GM19455 (cell line): ENCODE data around the gene LRPPRC.

Experiments
- ATAC-seq: cut with Tn5 transposase; IDR thresholded peaks from one replicate; pipeline ENCODE4 v1.9.1; 2021; ENCODE audit not compliant: unreplicated experiment

Gene LRPPRC

GRCh38 chr2:43872151-43872550 is 123.6 kb downstream of the LRPPRC start:
- ATAC-seq = no peak

DNA sequence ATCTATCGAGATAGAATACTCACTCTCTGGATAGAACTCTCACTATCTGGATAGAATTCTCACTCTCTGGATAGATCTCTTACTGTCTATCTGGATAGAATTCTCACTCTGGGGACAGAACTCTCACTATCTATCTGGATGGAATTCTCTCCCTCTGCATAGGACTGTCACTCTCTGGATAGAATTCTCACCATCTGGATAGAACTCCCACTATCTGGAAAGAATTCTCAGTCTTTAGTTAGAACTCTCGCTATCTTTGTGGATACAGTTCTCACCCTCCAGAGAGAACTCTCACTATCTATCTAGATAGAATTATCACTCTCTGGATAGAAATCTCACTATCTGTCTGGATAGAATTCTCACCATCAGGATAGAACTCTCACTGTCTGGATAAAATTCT is 140.5 kb downstream of the LRPPRC start:
- ATAC-seq = no peak

GRCh38 chr2:43854671-43855070 is 141.1 kb downstream of the LRPPRC start:
- no peak for ATAC-seq

DNA sequence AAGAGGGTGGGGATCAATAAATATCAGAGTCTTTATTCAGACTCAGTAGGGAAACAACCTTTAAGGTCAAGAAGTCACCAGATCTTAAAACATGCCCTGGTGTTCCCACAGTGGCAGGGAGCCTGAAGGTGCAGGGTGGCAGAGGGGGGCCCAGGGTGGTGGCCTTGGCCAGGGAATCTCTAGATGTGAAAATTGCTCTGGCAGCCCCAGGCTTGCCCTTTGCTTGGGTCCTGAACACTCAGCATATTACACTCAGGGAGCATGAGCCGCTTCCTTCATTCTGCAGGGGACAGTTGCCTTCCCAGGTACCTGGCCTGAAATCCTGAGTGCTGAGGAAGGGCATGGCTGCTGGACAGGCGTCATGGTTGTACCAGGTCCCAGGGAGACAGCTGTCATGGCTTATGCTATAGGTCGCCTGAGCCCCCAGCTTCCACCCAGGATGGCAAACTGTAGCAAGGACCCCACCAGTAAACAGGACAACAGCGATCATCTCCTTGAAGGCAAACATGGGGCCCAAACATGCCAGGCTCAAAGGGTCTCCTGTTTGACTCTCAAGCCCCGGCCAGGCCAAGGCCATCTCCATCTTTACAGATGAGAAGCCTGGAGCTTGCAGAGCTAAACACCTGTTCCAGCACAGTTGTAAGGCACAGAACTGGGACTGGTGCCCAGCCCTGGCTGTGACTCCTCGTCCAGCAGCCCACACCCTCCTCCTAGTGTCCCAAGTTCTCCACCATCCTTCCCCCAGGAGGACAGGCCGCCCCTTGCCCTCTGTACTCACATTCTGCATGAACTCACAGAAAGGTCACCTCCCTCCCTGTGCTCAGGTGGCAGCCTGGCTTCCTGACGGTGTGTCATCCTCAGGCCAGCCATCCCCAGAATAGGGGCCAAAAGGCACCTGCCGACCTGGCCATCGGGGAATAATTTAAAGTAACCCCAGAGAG is 142.4 kb downstream of the LRPPRC start:
- ATAC-seq = no peak

DNA sequence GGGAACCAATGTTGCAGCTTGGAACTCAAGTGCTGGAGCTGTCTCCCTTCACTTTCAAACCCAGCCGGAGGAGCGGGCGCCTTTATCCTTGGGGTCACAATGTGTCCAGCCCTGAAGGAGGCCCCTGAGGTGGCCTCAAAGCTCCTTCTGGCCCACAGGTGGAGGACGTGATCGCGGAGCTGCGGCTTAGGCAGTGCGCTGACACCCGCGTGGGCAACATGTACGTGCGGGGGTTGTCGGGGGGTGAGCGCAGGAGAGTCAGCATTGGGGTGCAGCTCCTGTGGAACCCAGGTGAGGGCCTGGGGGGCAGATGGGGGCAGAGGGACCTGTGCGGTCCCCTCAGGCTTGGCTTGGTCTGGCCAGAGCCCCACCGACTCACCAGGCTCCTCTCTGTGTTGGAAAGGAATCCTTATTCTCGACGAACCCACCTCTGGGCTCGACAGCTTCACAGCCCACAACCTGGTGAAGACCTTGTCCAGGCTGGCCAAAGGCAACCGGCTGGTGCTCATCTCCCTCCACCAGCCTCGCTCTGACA is 143.5 kb downstream of the LRPPRC start:
- no peak for ATAC-seq

- no peak for ATAC-seq
These were observed 144.5 kb downstream of the LRPPRC start for GRCh38 chr2:43851011-43851980.

DNA sequence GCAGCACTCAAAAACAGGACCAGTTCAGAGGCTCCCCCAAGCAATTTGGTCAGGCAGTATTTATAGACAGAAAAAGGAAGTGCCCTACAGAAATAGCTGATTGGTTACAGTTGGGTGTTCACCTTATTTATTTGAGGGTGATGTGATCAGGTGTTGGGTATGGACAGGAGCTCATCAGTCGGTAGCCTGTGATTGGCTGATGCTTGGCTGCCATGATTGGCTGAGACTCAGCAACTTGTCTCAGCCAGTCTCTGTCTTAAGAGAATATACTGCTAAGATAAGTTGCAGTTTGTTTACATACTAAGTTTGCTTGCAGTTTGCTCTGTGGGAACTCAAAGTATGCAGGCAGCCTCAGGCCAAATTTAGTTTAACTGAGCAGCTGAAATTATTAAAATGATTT is 147.6 kb downstream of the LRPPRC start:
- ATAC-seq = no peak

DNA sequence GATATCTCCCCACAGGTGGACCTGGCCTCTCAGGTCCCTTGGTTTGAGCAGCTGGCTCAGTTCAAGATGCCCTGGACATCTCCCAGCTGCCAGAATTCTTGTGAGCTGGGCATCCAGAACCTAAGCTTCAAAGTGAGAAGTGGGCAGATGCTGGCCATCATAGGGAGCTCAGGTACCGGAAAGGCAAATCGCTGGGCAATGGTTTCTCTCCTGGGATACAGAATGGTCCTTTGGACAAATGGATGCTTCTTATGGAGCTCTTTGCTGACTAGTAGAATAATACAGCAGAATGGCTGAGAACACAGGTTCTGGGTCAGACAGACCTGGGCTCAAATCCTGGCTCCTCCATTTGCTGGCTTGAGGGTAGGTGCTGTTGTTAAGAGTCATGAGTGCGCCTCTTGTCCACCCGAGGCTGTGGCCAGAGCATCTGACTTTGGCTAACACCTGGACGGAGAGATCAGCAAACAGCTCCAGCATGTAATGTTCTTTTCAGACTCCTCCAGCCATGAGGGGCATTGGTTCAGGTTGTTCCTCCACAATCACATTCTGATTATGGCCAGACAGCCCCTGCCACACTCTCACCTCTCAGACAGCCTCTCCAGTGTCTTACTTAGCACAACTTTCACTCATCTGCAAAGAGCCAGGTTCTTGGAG is 149.5 kb downstream of the LRPPRC start:
- ATAC-seq = no peak

DNA sequence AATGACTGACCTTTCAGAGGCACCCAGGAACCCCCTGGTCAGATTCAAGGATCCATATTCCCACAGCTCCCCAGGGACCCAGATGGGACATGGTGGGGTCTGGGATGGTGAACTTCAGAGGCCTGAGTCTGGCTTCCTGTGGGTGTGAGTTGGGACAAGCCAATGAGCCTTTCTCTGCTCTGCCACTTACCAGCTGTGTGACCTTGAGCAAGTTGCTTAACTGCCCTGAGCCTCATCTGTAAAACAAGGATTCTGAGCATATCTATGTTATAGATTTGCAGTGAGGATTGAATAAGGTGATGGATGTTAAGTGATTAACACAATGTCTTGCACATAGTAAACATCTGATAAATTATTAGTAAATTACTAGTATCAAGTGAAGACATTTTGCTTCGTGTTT is 150.6 kb downstream of the LRPPRC start:
- ATAC-seq = no peak

DNA sequence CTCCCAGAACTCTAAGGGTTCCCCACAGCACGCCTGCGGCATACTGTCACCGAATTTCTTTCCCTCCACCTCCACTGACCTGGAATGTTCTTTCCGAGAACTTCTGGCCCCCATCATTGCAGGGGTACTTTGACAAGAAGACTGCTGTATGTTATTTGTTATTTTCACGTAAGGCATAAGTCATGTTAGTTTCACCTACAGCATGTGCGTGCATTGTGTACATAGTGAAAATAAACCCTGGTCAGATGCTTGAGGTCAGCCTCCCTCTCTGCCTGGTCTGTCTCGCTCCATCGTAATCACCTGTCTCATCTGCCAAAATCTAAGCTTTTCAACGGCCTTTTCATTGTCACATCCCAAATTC is 152.9 kb downstream of the LRPPRC start:
- no peak for ATAC-seq

- no peak for ATAC-seq
These were observed 153.6 kb downstream of the LRPPRC start for GRCh38 chr2:43841949-43842865.

- no peak for ATAC-seq
These were observed 154.8 kb downstream of the LRPPRC start for GRCh38 chr2:43840965-43841364.

- no peak for ATAC-seq
These were observed 155.8 kb downstream of the LRPPRC start for GRCh38 chr2:43839776-43840564.

DNA sequence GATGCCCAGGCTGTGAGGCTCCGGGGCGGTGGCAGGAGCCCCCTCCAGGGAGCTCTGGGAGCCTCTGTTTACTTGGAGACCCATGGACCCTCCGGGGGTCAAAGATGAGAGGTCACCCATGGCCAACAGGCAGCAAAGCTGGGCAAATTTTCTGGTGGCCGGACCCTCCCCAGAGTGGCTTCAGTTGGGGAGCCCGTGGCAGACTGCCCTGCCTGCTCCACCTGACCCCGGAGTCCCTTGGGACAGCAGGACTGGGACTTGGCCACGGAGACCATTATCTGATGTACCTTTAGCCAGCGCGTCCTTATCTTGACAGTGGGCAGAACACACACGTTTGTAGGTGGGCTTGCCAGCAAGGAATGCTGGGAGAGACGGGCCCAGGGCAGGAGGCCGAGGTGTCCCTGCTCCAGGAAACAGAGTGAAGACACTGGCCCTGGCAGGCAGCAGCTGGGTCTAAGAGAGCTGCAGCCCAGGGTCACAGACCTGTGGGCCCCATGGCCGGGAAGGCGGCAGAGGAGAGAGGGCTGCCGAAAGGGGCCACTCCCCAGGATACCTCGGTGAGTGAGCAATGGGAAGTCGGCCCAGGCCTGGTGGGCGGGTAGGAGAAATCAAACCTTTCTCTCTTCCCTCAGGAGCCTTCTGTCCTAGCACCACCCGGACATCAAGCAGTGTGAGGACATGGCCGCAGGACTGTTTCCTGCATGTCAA is 157.1 kb downstream of the LRPPRC start, which contains the start of the genes ABCG5 and ABCG8:
TSS of gene ABCG5 (minus strand) at position 280 of the 708 bp plus-strand sequence. CDS start at position 120, 160 bp downstream.
TSS of gene ABCG8 (plus strand) at position 412 of the 708 bp plus-strand sequence. CDS start at position 495, 83 bp downstream.
- ATAC-seq = no peak

DNA sequence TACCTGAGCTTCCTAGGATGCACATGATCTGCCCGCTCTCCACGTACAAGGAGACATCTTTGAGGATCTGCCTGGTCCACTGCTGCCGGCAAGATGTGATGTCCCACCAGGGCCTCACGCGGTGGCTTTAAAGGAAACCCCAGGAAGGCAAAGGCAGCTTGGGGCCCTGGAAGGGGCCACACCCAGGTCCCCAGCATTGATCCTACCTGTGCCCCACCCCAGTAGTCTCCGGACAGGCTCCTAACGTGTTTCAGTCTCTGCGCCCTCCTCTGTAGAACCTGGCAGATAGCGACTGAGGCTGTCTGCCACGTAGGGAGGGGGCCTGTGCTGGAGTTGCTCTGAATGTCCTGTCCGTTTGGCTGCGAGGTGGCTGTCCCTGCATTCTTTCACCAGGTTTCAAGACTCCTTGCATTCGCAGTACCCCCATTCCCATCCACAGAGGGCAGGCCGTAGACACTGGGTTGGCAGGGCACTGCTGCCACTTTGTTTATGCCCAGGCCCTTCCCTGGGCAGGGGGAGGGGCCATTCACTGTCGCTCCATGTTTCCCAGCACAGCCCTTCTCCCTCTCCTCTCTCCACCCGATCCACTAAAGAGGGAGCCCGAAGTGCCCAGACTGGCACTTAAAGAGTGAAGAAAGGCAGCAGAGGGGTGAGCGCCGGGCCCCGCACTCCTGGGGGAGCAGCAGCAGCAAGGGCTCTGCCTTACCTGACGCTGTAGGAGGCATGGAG is 157.8 kb downstream of the LRPPRC start:
- no peak for ATAC-seq

DNA sequence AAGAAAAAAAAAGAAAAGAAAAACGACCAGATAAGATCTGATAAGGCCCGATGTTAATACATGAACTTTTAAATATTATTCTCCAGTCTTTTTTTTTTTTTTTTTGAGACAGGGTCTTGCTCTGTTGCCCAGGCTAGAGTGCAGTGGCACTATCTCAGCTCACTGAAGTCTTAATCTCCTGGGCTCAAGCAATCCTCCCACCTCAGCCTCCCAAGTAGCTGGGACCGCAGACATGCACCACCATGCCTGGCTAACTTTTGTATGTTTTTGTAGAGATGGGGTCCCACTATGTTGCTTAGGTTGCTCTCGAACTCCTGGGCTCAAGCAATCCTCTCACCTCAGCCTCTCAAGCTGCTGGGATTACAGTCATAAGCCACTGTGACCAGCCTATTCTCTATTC is 158.8 kb downstream of the LRPPRC start:
- ATAC-seq = no peak
